ENCODE measurements around the gene VEPH1. TPM values are rescaled to one million over a fixed set of nuclear protein-coding genes. Genes with fewer than 3 reads are reported as not detected.
"Not testable (repeated sequence)": the region's sequence is repeated elsewhere in the genome, so short reads cannot be mapped to it uniquely, and the experiment has no call there.

The VEPH1 gene
- total and polyA plus RNA-seq, 7 experiments from 2014 or later: 0.22 to 0.48 TPM; not detected in 5

DNA sequence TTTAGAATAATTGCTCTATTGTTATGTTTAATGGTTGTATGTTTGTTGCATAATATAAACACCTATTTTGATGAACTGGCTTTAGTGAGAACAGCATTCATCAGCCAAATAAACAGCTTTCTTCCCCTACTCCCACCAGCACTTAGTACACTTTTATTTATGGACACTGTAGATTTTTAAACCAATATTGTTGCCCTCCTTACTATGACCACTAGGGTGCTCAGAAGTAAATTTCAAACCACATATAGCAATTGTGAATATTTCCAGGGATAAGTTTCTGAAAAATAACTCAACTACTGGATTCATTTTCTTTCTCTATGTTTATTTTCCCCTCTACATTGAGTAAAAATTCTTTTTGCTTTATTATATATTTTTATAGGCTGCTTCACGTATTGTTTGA, 151.2 kb downstream of the VEPH1 start:
- peaks cover 2 to 45% (median 12%) of the 10 kb centered on the region in 11 donors for H3K9me3 Mint-ChIP-seq
- ChIA-PET CTCF (no interaction called here), POLR2A (no interaction called here)
- ATAC-seq (no peak), DNase-seq (no peak)
- H3K4me1 ChIP-seq (ENCODE audit: control insufficient read depth in 2 of 2, insufficient read depth in 2 of 2, low read length in 2 of 2): no peaks in the 10 kb centered on the region
- no peaks in the 10 kb centered on the region for H3K36me3 ChIP-seq (ENCODE audit: control insufficient read depth in 2 of 3, insufficient read depth in 3 of 3, low read length in 3 of 3)
- H3K27me3 ChIP-seq (ENCODE audit: control insufficient read depth in 2 of 2, insufficient read depth in 2 of 2, low read length in 2 of 2): no peaks in the 10 kb centered on the region
- no peak overlapping the region for H3K4me3 ChIP-seq (ENCODE audit: low read length)
- no peak overlapping the region for H3K27ac ChIP-seq (ENCODE audit: low read depth, low read length)
- H3K4me1 Mint-ChIP-seq: peaks cover 0 to 1% (median 0%) of the 10 kb centered on the region in 7 donors
- peaks cover 0 to 8% (median 0%) of the 10 kb centered on the region in 3 experiments for H3K9me3 ChIP-seq (ENCODE audit: control insufficient read depth in 2 of 3, low read length in 3 of 3)
- H3K27ac Mint-ChIP-seq: no peak overlapping the region
- no peak overlapping the region for H3K4me3 Mint-ChIP-seq
- no peaks in the 10 kb centered on the region for H3K36me3 Mint-ChIP-seq
- peaks cover 0 to 5% (median 0%) of the 10 kb centered on the region in 5 donors for H3K27me3 Mint-ChIP-seq
- intact Hi-C loops (cut with micrococcal nuclease): no loop called here

DNA sequence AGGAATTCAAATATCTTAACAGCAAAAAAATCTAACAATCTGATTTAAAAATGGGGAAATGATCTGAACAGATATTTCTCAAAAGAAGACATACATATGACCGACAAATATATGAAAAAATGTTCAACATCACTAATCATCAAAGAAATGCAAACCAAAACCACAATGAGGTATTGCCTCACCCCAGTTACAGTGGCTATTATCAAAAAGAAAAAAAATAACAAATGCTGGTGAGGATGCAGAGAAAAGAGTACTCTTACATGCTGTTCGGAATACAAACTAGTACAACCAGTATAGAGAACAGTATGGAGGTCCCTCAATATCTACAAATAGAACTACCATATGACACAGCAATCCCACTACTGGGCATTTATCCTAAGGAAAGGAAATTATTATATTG, 152.6 kb downstream of the VEPH1 start:
- CTCF ChIA-PET; H3K36me3 Mint-ChIP-seq; DNase-seq; POLR2A ChIA-PET; H3K27me3 Mint-ChIP-seq; H3K4me3 ChIP-seq (ENCODE audit: low read length); H3K9me3 ChIP-seq (ENCODE audit: control insufficient read depth in 2 of 3, low read length in 3 of 3); H3K27me3 ChIP-seq (ENCODE audit: control insufficient read depth in 2 of 2, insufficient read depth in 2 of 2, low read length in 2 of 2); ATAC-seq; H3K4me1 ChIP-seq (ENCODE audit: control insufficient read depth in 2 of 2, insufficient read depth in 2 of 2, low read length in 2 of 2); H3K4me1 Mint-ChIP-seq; H3K27ac ChIP-seq (ENCODE audit: low read depth, low read length); H3K4me3 Mint-ChIP-seq; H3K36me3 ChIP-seq (ENCODE audit: control insufficient read depth in 2 of 3, insufficient read depth in 3 of 3, low read length in 3 of 3); H3K27ac Mint-ChIP-seq; intact Hi-C loops (cut with micrococcal nuclease): not testable (repeated sequence)
- H3K9me3 Mint-ChIP-seq: peaks cover 2 to 45% (median 12%) of the 10 kb centered on the region in 11 donors

DNA sequence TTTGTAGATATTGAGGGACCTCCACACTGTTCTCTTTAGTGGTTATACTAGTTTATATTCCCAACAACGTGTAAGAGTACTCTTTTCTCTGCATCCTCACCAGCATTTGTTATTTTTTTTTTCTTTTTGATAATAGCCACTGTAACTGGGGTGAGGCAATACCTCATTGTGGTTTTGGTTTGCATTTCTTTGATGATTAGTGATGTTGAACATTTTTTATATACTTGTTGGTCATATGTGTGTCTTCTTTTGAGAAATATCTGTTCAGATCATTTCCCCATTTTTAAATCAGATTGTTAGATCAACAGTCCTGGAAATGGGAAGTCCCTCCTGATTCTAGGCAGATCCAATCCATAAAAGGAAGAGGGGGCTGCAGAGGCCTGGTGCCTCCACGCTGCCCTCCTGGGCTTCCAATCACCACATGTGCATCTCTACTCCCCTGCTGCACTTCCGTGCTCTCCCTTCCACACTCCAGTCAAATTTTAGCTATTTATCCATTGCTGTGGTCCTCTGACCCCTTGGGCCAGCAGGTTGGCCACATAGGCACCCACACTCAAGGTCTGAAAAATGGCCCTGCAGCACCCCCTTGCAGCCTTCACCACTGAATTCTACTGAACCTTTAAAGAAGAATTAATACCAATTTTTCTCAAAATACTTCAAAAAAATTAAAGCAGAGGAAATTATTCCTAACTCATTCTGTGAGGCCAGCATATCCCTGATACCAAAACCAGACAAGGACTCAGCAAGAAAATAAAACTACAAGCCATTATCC, 154.7 kb downstream of the VEPH1 start:
- H3K4me1 ChIP-seq (ENCODE audit: control insufficient read depth in 2 of 2, insufficient read depth in 2 of 2, low read length in 2 of 2); ATAC-seq; DNase-seq; intact Hi-C loops (cut with micrococcal nuclease); H3K9me3 ChIP-seq (ENCODE audit: control insufficient read depth in 2 of 3, low read length in 3 of 3); H3K27ac ChIP-seq (ENCODE audit: low read depth, low read length); H3K27me3 ChIP-seq (ENCODE audit: control insufficient read depth in 2 of 2, insufficient read depth in 2 of 2, low read length in 2 of 2); H3K27ac Mint-ChIP-seq; H3K4me3 ChIP-seq (ENCODE audit: low read length); H3K36me3 ChIP-seq (ENCODE audit: control insufficient read depth in 2 of 3, insufficient read depth in 3 of 3, low read length in 3 of 3); H3K4me1 Mint-ChIP-seq; CTCF ChIA-PET; H3K27me3 Mint-ChIP-seq; POLR2A ChIA-PET; H3K4me3 Mint-ChIP-seq; H3K36me3 Mint-ChIP-seq: not testable (repeated sequence)
- H3K9me3 Mint-ChIP-seq: peaks cover 2 to 66% (median 18%) of the 10 kb centered on the region in 11 donors

DNA sequence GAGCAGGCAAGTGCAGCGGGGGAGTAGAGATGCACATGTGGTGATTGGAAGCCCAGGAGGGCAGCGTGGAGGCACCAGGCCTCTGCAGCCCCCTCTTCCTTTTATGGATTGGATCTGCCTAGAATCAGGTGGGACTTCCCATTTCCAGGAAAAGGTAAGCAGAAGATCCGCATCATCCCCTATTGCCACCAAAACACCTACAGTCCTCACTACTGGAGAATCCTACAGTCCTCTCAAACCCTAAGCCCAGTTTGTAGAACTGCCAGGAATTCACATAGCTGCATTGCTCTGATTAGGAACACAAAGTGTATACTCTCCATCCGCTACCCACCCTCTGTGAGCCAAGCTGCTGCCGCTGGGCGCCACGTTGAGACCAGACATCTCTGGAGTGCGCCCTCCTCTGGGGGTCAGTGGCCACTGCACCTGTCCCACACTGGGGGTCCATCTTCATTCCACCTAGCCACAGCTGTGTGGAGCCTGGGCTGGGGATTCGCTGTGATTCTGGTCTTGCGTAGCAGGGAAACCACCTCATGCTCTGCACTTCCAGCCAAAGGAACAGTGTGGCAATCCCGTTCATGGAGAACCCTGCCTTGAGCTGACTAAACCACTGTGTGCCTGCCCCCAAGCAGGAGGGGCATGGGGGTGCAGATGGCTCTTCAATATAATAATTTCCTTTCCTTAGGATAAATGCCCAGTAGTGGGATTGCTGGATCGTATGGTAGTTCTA, 155.5 kb downstream of the VEPH1 start:
- H3K4me3 ChIP-seq (ENCODE audit: low read length): no peak overlapping the region
- no peaks in the 10 kb centered on the region for H3K27me3 ChIP-seq (ENCODE audit: control insufficient read depth in 2 of 2, insufficient read depth in 2 of 2, low read length in 2 of 2)
- H3K4me1 Mint-ChIP-seq: peaks cover 0 to 1% (median 0%) of the 10 kb centered on the region in 7 donors
- CTCF ChIA-PET: no interaction called here
- H3K27me3 Mint-ChIP-seq: peaks cover 0 to 5% (median 0%) of the 10 kb centered on the region in 5 donors
- no peak overlapping the region for H3K4me3 Mint-ChIP-seq
- no peaks in the 10 kb centered on the region for H3K36me3 ChIP-seq (ENCODE audit: control insufficient read depth in 2 of 3, insufficient read depth in 3 of 3, low read length in 3 of 3)
- H3K36me3 Mint-ChIP-seq: peaks cover 0 to 5% (median 0%) of the 10 kb centered on the region in 5 donors
- intact Hi-C loops (cut with micrococcal nuclease): no loop called here
- no peaks in the 10 kb centered on the region for H3K4me1 ChIP-seq (ENCODE audit: control insufficient read depth in 2 of 2, insufficient read depth in 2 of 2, low read length in 2 of 2)
- no peak overlapping the region for H3K27ac ChIP-seq (ENCODE audit: low read depth, low read length)
- ATAC-seq: no peak
- no peak for DNase-seq
- POLR2A ChIA-PET: no interaction called here
- peaks cover 0 to 8% (median 0%) of the 10 kb centered on the region in 3 experiments for H3K9me3 ChIP-seq (ENCODE audit: control insufficient read depth in 2 of 3, low read length in 3 of 3)
- H3K9me3 Mint-ChIP-seq: peaks cover 5 to 71% (median 22%) of the 10 kb centered on the region in 11 donors
- H3K27ac Mint-ChIP-seq: no peak overlapping the region

- H3K36me3 ChIP-seq (ENCODE audit: control insufficient read depth in 2 of 3, insufficient read depth in 3 of 3, low read length in 3 of 3): no peaks in the 10 kb centered on the region
- ATAC-seq: no peak
- no peak overlapping the region for H3K27ac ChIP-seq (ENCODE audit: low read depth, low read length)
- peaks cover 0 to 10% (median 4%) of the 10 kb centered on the region in 5 donors for H3K36me3 Mint-ChIP-seq
- POLR2A ChIA-PET: no interaction called here
- H3K9me3 Mint-ChIP-seq: peaks cover 2 to 24% (median 4%) of the 10 kb centered on the region in 11 donors
- H3K4me3 Mint-ChIP-seq: no peak overlapping the region
- CTCF ChIA-PET: no interaction called here
- no peak overlapping the region for H3K27ac Mint-ChIP-seq
- no peaks in the 10 kb centered on the region for H3K27me3 ChIP-seq (ENCODE audit: control insufficient read depth in 2 of 2, insufficient read depth in 2 of 2, low read length in 2 of 2)
- DNase-seq: no peak
- H3K4me1 ChIP-seq (ENCODE audit: control insufficient read depth in 2 of 2, insufficient read depth in 2 of 2, low read length in 2 of 2): no peaks in the 10 kb centered on the region
- H3K9me3 ChIP-seq (ENCODE audit: control insufficient read depth in 2 of 3, low read length in 3 of 3): peaks cover 0 to 6% (median 0%) of the 10 kb centered on the region in 3 experiments
- no peaks in the 10 kb centered on the region for H3K4me1 Mint-ChIP-seq
- H3K27me3 Mint-ChIP-seq: no peaks in the 10 kb centered on the region
- H3K4me3 ChIP-seq (ENCODE audit: low read length): no peak overlapping the region
- intact Hi-C loops (cut with micrococcal nuclease): no loop called here
Observed at GRCh38 chr3:157336252-157337009, 166.8 kb downstream of the VEPH1 start.

GRCh38 chr3:157335233-157336076, 167.8 kb downstream of the VEPH1 start:
- no peaks in the 10 kb centered on the region for H3K4me1 ChIP-seq (ENCODE audit: control insufficient read depth in 2 of 2, insufficient read depth in 2 of 2, low read length in 2 of 2)
- H3K27me3 ChIP-seq (ENCODE audit: control insufficient read depth in 2 of 2, insufficient read depth in 2 of 2, low read length in 2 of 2): no peaks in the 10 kb centered on the region
- ATAC-seq: no peak
- no peak overlapping the region for H3K27ac Mint-ChIP-seq
- H3K9me3 Mint-ChIP-seq: peaks cover 0 to 15% (median 0%) of the 10 kb centered on the region in 11 donors
- no peak overlapping the region for H3K4me3 ChIP-seq (ENCODE audit: low read length)
- no peak for DNase-seq
- no peak overlapping the region for H3K4me3 Mint-ChIP-seq
- CTCF ChIA-PET: no interaction called here
- peaks cover 0 to 5% (median 4%) of the 10 kb centered on the region in 5 donors for H3K36me3 Mint-ChIP-seq
- peaks cover 0 to 6% (median 0%) of the 10 kb centered on the region in 3 experiments for H3K9me3 ChIP-seq (ENCODE audit: control insufficient read depth in 2 of 3, low read length in 3 of 3)
- no peak overlapping the region for H3K27ac ChIP-seq (ENCODE audit: low read depth, low read length)
- H3K36me3 ChIP-seq (ENCODE audit: control insufficient read depth in 2 of 3, insufficient read depth in 3 of 3, low read length in 3 of 3): no peaks in the 10 kb centered on the region
- H3K4me1 Mint-ChIP-seq: no peaks in the 10 kb centered on the region
- POLR2A ChIA-PET: no interaction called here
- intact Hi-C loops (cut with micrococcal nuclease): no loop called here
- no peaks in the 10 kb centered on the region for H3K27me3 Mint-ChIP-seq
